Activated T-cell treated with anti-CD3 and anti-CD28 coated beads, Interleukin-2, amount 50 U/mL, for 72 hours (primary cell): ENCODE results near the gene SLAIN2. TPM values are rescaled to one million over a fixed set of nuclear protein-coding genes. Genes with fewer than 3 reads are reported as not detected.

Source experiments
- ATAC-seq, 2 donors: fragments of 150-1000 bp; cut with Tn5 transposase; replicated peaks in 1 of 2; 2 replicates each; pipeline ENCODE4 v1.10.0; 2021; ENCODE audit warnings: moderate library complexity in 2 of 2, mild to moderate bottlenecking in 1 of 2
- DNase-seq, 2 donors: peaks; one replicate each; pipeline ENCODE4 v3.0.0; 2021 to 2022; ENCODE audit warnings: mixed read lengths in 1 of 2
- H3K27ac Mint-ChIP-seq: one replicate; pipeline ENCODE4 v1.8.0; 2022; ENCODE audit warnings: mild to moderate bottlenecking, moderate library complexity, mixed read lengths
- H3K27me3 Mint-ChIP-seq: one replicate; pipeline ENCODE4 v1.8.0; 2022; ENCODE audit warnings: low read depth, mixed read lengths
- H3K36me3 Mint-ChIP-seq, 2 donors: one replicate each; pipeline ENCODE4 v1.8.0; 2022; ENCODE audit warnings: mixed read lengths in 2 of 2, mild to moderate bottlenecking in 1 of 2; ENCODE audit not compliant: insufficient read depth in 2 of 2
- H3K4me1 Mint-ChIP-seq: one replicate; pipeline ENCODE4 v1.8.0; 2022; ENCODE audit warnings: low read depth, mixed read lengths
- H3K4me3 Mint-ChIP-seq, 2 donors: one replicate each; pipeline ENCODE4 v1.8.0; 2022; ENCODE audit warnings: mild to moderate bottlenecking in 2 of 2, mixed read lengths in 2 of 2, moderate library complexity in 2 of 2
- H3K9me3 Mint-ChIP-seq, 2 donors: one replicate each; pipeline ENCODE4 v1.8.0; 2022; ENCODE audit warnings: mixed read lengths in 2 of 2
- total RNA-seq, 2 donors: library from RNA; stranded (reverse); gene quantifications; one replicate each; pipeline ENCODE4 v1.2.3, GENCODE V29; 2022

The SLAIN2 gene
- total RNA-seq, 2 donors from 2014 or later, result 43.4 to 58.0 TPM

DNA sequence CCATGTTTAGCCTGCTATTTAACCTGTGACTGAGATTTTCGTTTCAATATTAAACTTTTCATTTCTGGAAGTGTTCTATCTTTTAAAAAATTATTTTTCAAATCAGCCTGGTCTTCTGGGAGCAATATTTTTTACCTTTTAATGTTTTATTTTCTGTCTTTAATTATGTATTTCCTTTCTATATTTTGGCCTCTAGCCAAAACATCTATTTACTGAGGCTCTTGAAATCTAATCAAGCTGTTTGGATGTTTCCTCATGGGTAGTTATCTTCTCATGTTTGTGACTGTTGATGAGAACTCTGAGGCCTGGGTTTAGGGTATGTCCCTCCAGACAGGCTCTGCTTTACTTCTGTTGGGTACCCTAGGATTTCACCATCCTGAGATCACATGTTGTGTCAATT is 131.5 kb downstream of the SLAIN2 start:
- peaks cover 14% of the 10 kb centered on the region for H3K27me3 Mint-ChIP-seq
- ATAC-seq, result no peak
- H3K9me3 Mint-ChIP-seq, result no peaks in the 10 kb centered on the region
- no peaks in the 10 kb centered on the region for H3K36me3 Mint-ChIP-seq
- no peak overlapping the region for H3K27ac Mint-ChIP-seq
- H3K4me1 Mint-ChIP-seq, result no peaks in the 10 kb centered on the region
- no peak overlapping the region for H3K4me3 Mint-ChIP-seq
- DNase-seq, result no peak

- H3K9me3 Mint-ChIP-seq, result no peaks in the 10 kb centered on the region
- ATAC-seq (no peak), DNase-seq (no peak)
- no peaks in the 10 kb centered on the region for H3K4me1 Mint-ChIP-seq
- no peaks in the 10 kb centered on the region for H3K36me3 Mint-ChIP-seq
- H3K27ac Mint-ChIP-seq, result no peak overlapping the region
- no peak overlapping the region for H3K4me3 Mint-ChIP-seq
- H3K27me3 Mint-ChIP-seq, result peaks cover 9% of the 10 kb centered on the region
Observed at GRCh38 chr4:48475770-48476169, 134.4 kb downstream of the SLAIN2 start.

Other genes with a start within 250 kb of the SLAIN2 start
- gene TXK, start 207.3 kb upstream of the SLAIN2 start, total RNA-seq, result 10 to 100 TPM; 37.8 to 52.3 TPM
- 1 to 10 TPM; 2.2 to 4.6 TPM for gene TEC, start 71.7 kb upstream of the SLAIN2 start, total RNA-seq
- gene SLC10A4, start 141.8 kb downstream of the SLAIN2 start, total RNA-seq, result not detected
- gene ZAR1, start 148.7 kb downstream of the SLAIN2 start, total RNA-seq, result not detected